Measurements from ENCODE around the gene NR2F1. TPM values are rescaled to one million over a fixed set of nuclear protein-coding genes. Genes with fewer than 3 reads are reported as not detected.

Gene NR2F1
- total RNA-seq, 1 experiment from 2014 or later: 0.37 TPM

GRCh38 chr5:93588352-93589151 lies 5.5 kb downstream of the NR2F1 start:
- in situ Hi-C loops (cut with HindIII; ENCODE audit: low pct_unique_long_range_greater_than_20kb, low sequenced_read_pairs): no loop called here
- no peak for DNase-seq (ENCODE audit: low read depth)

- in situ Hi-C loops (cut with HindIII; ENCODE audit: low pct_unique_long_range_greater_than_20kb, low sequenced_read_pairs): no loop called here
- DNase-seq (ENCODE audit: low read depth): no peak
Observed at GRCh38 chr5:93589152-93589828, 6.3 kb downstream of the NR2F1 start.

- in situ Hi-C loops (cut with HindIII; ENCODE audit: low pct_unique_long_range_greater_than_20kb, low sequenced_read_pairs): no loop called here
- no peak for DNase-seq (ENCODE audit: low read depth)
Observed at GRCh38 chr5:93589829-93590215, 6.8 kb downstream of the NR2F1 start.

- in situ Hi-C loops (cut with HindIII; ENCODE audit: low pct_unique_long_range_greater_than_20kb, low sequenced_read_pairs): no loop called here
- no peak for DNase-seq (ENCODE audit: low read depth)
Observed at GRCh38 chr5:93590493-93590892, 7.5 kb downstream of the NR2F1 start.

GRCh38 chr5:93591323-93591945 lies 8.4 kb downstream of the NR2F1 start:
- DNase-seq (ENCODE audit: low read depth): no peak
- in situ Hi-C loops (cut with HindIII; ENCODE audit: low pct_unique_long_range_greater_than_20kb, low sequenced_read_pairs): no loop called here

GRCh38 chr5:93592883-93593282 lies 9.9 kb downstream of the NR2F1 start:
- DNase-seq (ENCODE audit: low read depth): no peak

GRCh38 chr5:93593476-93594131 lies 10.6 kb downstream of the NR2F1 start:
- in situ Hi-C loops (cut with HindIII; ENCODE audit: low pct_unique_long_range_greater_than_20kb, low sequenced_read_pairs): no loop called here
- DNase-seq (ENCODE audit: low read depth): no peak

More at GRCh38 chr5:93592883-93593282, 9.9 kb downstream of the NR2F1 start:
- in situ Hi-C loops (cut with HindIII; ENCODE audit: low pct_unique_long_range_greater_than_20kb, low sequenced_read_pairs): no loop called here

- in situ Hi-C loops (cut with HindIII; ENCODE audit: low pct_unique_long_range_greater_than_20kb, low sequenced_read_pairs): no loop called here
Observed at GRCh38 chr5:93594591-93595419, 11.8 kb downstream of the NR2F1 start.

GRCh38 chr5:93595420-93596147 lies 12.6 kb downstream of the NR2F1 start:
- in situ Hi-C loops (cut with HindIII; ENCODE audit: low pct_unique_long_range_greater_than_20kb, low sequenced_read_pairs): no loop called here
- DNase-seq (ENCODE audit: low read depth): no peak

More at GRCh38 chr5:93594591-93595419, 11.8 kb downstream of the NR2F1 start:
- no peak for DNase-seq (ENCODE audit: low read depth)

GRCh38 chr5:93596310-93596675 lies 13.3 kb downstream of the NR2F1 start:
- in situ Hi-C loops (cut with HindIII; ENCODE audit: low pct_unique_long_range_greater_than_20kb, low sequenced_read_pairs): no loop called here
- DNase-seq (ENCODE audit: low read depth): no peak

- in situ Hi-C loops (cut with HindIII; ENCODE audit: low pct_unique_long_range_greater_than_20kb, low sequenced_read_pairs): no loop called here
- no peak for DNase-seq (ENCODE audit: low read depth)
Observed at GRCh38 chr5:93596676-93597490, 13.9 kb downstream of the NR2F1 start.

GRCh38 chr5:93598091-93599000 lies 15.3 kb downstream of the NR2F1 start:
- in situ Hi-C loops (cut with HindIII; ENCODE audit: low pct_unique_long_range_greater_than_20kb, low sequenced_read_pairs): no loop called here
- DNase-seq (ENCODE audit: low read depth): no peak

GRCh38 chr5:93599001-93599379 lies 16.0 kb downstream of the NR2F1 start:
- in situ Hi-C loops (cut with HindIII; ENCODE audit: low pct_unique_long_range_greater_than_20kb, low sequenced_read_pairs): no loop called here
- DNase-seq (ENCODE audit: low read depth): no peak

- in situ Hi-C loops (cut with HindIII; ENCODE audit: low pct_unique_long_range_greater_than_20kb, low sequenced_read_pairs): no loop called here
- no peak for DNase-seq (ENCODE audit: low read depth)
Observed at GRCh38 chr5:93599399-93600120, 16.5 kb downstream of the NR2F1 start.

- DNase-seq (ENCODE audit: low read depth): no peak
- in situ Hi-C loops (cut with HindIII; ENCODE audit: low pct_unique_long_range_greater_than_20kb, low sequenced_read_pairs): no loop called here
Observed at GRCh38 chr5:93600409-93601070, 17.5 kb downstream of the NR2F1 start.

Data from Caki2 (cell line).